ENCODE results near the gene CTNNBL1.

DNA sequence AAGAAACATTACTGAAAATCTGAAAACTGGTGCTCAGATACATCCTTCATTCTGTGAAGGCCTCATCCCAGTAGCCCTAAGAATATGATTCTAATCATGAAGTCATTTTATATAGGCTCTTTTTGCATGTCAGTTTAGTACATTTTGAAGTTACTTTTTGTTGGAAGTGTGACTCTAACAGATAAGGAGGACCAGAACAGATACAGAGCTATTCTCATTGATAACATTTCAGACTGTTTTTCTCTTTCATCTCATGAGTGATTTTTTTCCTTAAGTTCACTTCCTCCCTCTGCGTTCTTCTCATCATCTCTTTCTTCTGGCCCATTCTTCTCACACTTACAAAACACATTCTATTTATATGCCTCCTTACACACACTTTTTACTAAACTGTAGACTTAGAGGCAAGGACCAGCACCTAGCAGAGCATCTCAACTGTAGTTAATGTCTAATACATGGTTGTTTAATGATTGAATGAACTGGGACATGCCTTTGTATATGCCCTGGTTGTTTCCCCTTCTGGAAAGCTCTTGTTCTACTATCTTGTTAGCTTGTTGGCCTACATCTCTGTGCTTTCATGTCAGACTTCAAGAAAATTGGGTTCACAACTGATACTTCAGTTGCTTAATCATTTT is 8.7 kb downstream of the CTNNBL1 start:
- TF ChIP-seq CTCF (IDR thresholded peaks at IDR 0.05; ENCODE audit: insufficient read depth, low read length) (no peak), POLR2AphosphoS5 (IDR thresholded peaks at IDR 0.05; ENCODE audit: low read depth) (no peak), REST (IDR thresholded peaks at IDR 0.05; ENCODE audit: insufficient replicate concordance, low read depth) (no peak)
